HG02588 (cell line): Measurements from ENCODE around the gene PBX3.

Experiments
- ATAC-seq: cut with Tn5 transposase; IDR thresholded peaks from one replicate; pipeline ENCODE4 v1.9.1; 2021; ENCODE audit warnings: mild to moderate bottlenecking, moderate library complexity; ENCODE audit not compliant: unreplicated experiment

The PBX3 gene

GRCh38 chr9:125820100-125820804 lies 73.1 kb downstream of the PBX3 start:
- no peak for ATAC-seq

GRCh38 chr9:125821078-125821477 lies 73.9 kb downstream of the PBX3 start:
- ATAC-seq, result no peak

- no peak for ATAC-seq
Observed at GRCh38 chr9:125822160-125822559, 75.0 kb downstream of the PBX3 start.

- ATAC-seq, result no peak
Observed at GRCh38 chr9:125822902-125823301, 75.7 kb downstream of the PBX3 start.

GRCh38 chr9:125823874-125824406 lies 76.8 kb downstream of the PBX3 start:
- peak; percentile 58 for ATAC-seq

GRCh38 chr9:125825762-125826161 lies 78.6 kb downstream of the PBX3 start:
- ATAC-seq, result no peak

GRCh38 chr9:125826850-125827249 lies 79.7 kb downstream of the PBX3 start:
- ATAC-seq, result no peak

- ATAC-seq, result no peak
Observed at GRCh38 chr9:125829743-125830142, 82.6 kb downstream of the PBX3 start.

- no peak for ATAC-seq
Observed at GRCh38 chr9:125831054-125831453, 83.9 kb downstream of the PBX3 start.

GRCh38 chr9:125831616-125832015 lies 84.4 kb downstream of the PBX3 start:
- no peak for ATAC-seq

GRCh38 chr9:125835655-125836054 lies 88.5 kb downstream of the PBX3 start:
- ATAC-seq, result no peak

- no peak for ATAC-seq
Observed at GRCh38 chr9:125839317-125839716, 92.1 kb downstream of the PBX3 start.

- ATAC-seq, result no peak
Observed at GRCh38 chr9:125841444-125841843, 94.3 kb downstream of the PBX3 start.

- ATAC-seq, result no peak
Observed at GRCh38 chr9:125842242-125842641, 95.1 kb downstream of the PBX3 start.

- no peak for ATAC-seq
Observed at GRCh38 chr9:125843646-125844045, 96.5 kb downstream of the PBX3 start.

GRCh38 chr9:125844611-125845010 lies 97.4 kb downstream of the PBX3 start:
- no peak for ATAC-seq

- ATAC-seq, result no peak
Observed at GRCh38 chr9:125845271-125845808, 98.2 kb downstream of the PBX3 start.

- ATAC-seq, result no peak
Observed at GRCh38 chr9:125847735-125848134, 100.6 kb downstream of the PBX3 start.

GRCh38 chr9:125850106-125850632 lies 103.0 kb downstream of the PBX3 start:
- ATAC-seq, result no peak

- ATAC-seq, result no peak
Observed at GRCh38 chr9:125850763-125851162, 103.6 kb downstream of the PBX3 start.

GRCh38 chr9:125851979-125852378 lies 104.8 kb downstream of the PBX3 start:
- no peak for ATAC-seq

- no peak for ATAC-seq
Observed at GRCh38 chr9:125852386-125852785, 105.2 kb downstream of the PBX3 start.
